ENCODE data around the gene ZFHX3. TPM values are rescaled to one million over a fixed set of nuclear protein-coding genes. Genes with fewer than 3 reads are reported as not detected.

The ZFHX3 gene
- total RNA-seq, 6 experiments from 2014 or later: 7.1 to 9.4 (median 7.7) TPM

- 59% methylated on average over 7 of the region's 11 CpGs for WGBS (ENCODE audit: insufficient coverage, low coverage, low lambda C conversion rate, missing lambda C conversion rate)
- H3K4me1 ChIP-seq: peaks cover 0 to 28% (median 8%) of the 10 kb centered on the region in 4 donors
Observed at GRCh38 chr16:73025151-73025855, 22.6 kb downstream of the ZFHX3 start.

GRCh38 chr16:73024571-73025105, 23.3 kb downstream of the ZFHX3 start:
- H3K36me3 ChIP-seq: no peaks in the 10 kb centered on the region
- no peak overlapping the region for H3K4me3 ChIP-seq
- no peaks in the 10 kb centered on the region for H3K9me3 ChIP-seq
- 89% methylated on average over 9 of the region's 13 CpGs for WGBS (ENCODE audit: insufficient coverage, low coverage, low lambda C conversion rate, missing lambda C conversion rate)
- ATAC-seq: no peak
- DNase-seq: no peak
- H3K27me3 ChIP-seq: no peaks in the 10 kb centered on the region
- no peak overlapping the region for H3K27ac ChIP-seq
- intact Hi-C loops (cut with DNase I): no loop called here
- no peak for TF ChIP-seq POLR2A (IDR thresholded peaks at IDR 0.05)
- no peak for TF ChIP-seq CTCF (IDR thresholded peaks at IDR 0.05)
- H3K4me1 ChIP-seq: peaks cover 0 to 35% (median 8%) of the 10 kb centered on the region in 4 donors

More at GRCh38 chr16:73025151-73025855, 22.6 kb downstream of the ZFHX3 start:
- intact Hi-C loops (cut with DNase I): no loop called here
- H3K27ac ChIP-seq: no peak overlapping the region
- no peak overlapping the region for H3K4me3 ChIP-seq
- DNase-seq (no peak), ATAC-seq (peak in 3 of 4 donors; percentile 7 to 10 (median 9))
- no peaks in the 10 kb centered on the region for H3K36me3 ChIP-seq
- H3K9me3 ChIP-seq: no peaks in the 10 kb centered on the region
- TF ChIP-seq CTCF (IDR thresholded peaks at IDR 0.05) (no peak), POLR2A (IDR thresholded peaks at IDR 0.05) (no peak)
- no peaks in the 10 kb centered on the region for H3K27me3 ChIP-seq

GRCh38 chr16:73023752-73024570, 24.0 kb downstream of the ZFHX3 start:
- no peak for ATAC-seq
- Histone ChIP-seq H3K4me1 (peaks cover 0 to 36% (median 8%) of the 10 kb centered on the region in 4 donors), H3K27me3 (no peaks in the 10 kb centered on the region), H3K9me3 (no peaks in the 10 kb centered on the region), H3K4me3 (no peak overlapping the region), H3K36me3 (no peaks in the 10 kb centered on the region), H3K27ac (no peak overlapping the region)
- DNase-seq: no peak
- intact Hi-C loops (cut with DNase I): no loop called here
- 85% methylated on average over 9 of the region's 22 CpGs for whole genome bisulfite sequencing (ENCODE audit: insufficient coverage, low coverage, low lambda C conversion rate, missing lambda C conversion rate)
- TF ChIP-seq CTCF (IDR thresholded peaks at IDR 0.05) (no peak), POLR2A (IDR thresholded peaks at IDR 0.05) (no peak)

- Histone ChIP-seq H3K27me3 (no peaks in the 10 kb centered on the region), H3K4me1 (peaks cover 0 to 33% (median 6%) of the 10 kb centered on the region in 4 donors), H3K27ac (no peak overlapping the region), H3K4me3 (no peak overlapping the region), H3K36me3 (no peaks in the 10 kb centered on the region), H3K9me3 (no peaks in the 10 kb centered on the region)
- DNase-seq (no peak), ATAC-seq (no peak)
- intact Hi-C loops (cut with DNase I): no loop called here
- 80% methylated on average over 1 of the region's 10 CpGs for WGBS (ENCODE audit: insufficient coverage, low coverage, low lambda C conversion rate, missing lambda C conversion rate)
- TF ChIP-seq CTCF (IDR thresholded peaks at IDR 0.05): no peak
- no peak for TF ChIP-seq POLR2A (IDR thresholded peaks at IDR 0.05)
Observed at GRCh38 chr16:73023320-73023719, 24.6 kb downstream of the ZFHX3 start.

Measured in right lobe of liver (tissue), 6 donors.